Nephron progenitor cell (in vitro differentiated cells): Measurements from ENCODE around the gene LUZP1.
A peak's percentile ranks its signal among the peaks of the same experiment; 100 is the strongest.

Source experiments
- DNase-seq: peaks from one replicate; pipeline ENCODE4 v3.0.0; 2021
- H3K27ac Mint-ChIP-seq: 2 replicates; pipeline ENCODE4 v1.8.0; 2021; ENCODE audit warnings: mild to moderate bottlenecking, moderate library complexity, mixed read lengths
- H3K27me3 Mint-ChIP-seq: 2 replicates; pipeline ENCODE4 v1.8.0; 2021; ENCODE audit warnings: mild to moderate bottlenecking, low read depth, mixed read lengths; ENCODE audit not compliant: poor library complexity
- H3K36me3 Mint-ChIP-seq: 2 replicates; pipeline ENCODE4 v1.8.0; 2021; ENCODE audit warnings: low read depth, mixed read lengths
- H3K4me1 Mint-ChIP-seq: 2 replicates; pipeline ENCODE4 v1.8.0; 2021; ENCODE audit warnings: mixed read lengths
- H3K4me3 Mint-ChIP-seq: 2 replicates; pipeline ENCODE4 v1.8.0; 2021; ENCODE audit warnings: mild to moderate bottlenecking, moderate library complexity, mixed read lengths
- H3K9me3 Mint-ChIP-seq: 2 replicates; pipeline ENCODE4 v1.8.0; 2021; ENCODE audit warnings: mild to moderate bottlenecking, moderate library complexity, mixed read lengths
- TF ChIP-seq, protein P1 (sequence below): fragments of 200-600 bp; sonication (generic); IDR thresholded peaks from 2 replicates; pipeline ENCODE4 v1.5.0; 2021; ENCODE audit warnings: antibody characterized with exemption

Gene LUZP1

GRCh38 chr1:23167353-23168078, 1.1 kb downstream of the LUZP1 start:
- DNase-seq, result peak; percentile 75
- peak overlapping the region; percentile 97 for H3K4me3 Mint-ChIP-seq
- peak overlapping the region; percentile 87 for H3K27ac Mint-ChIP-seq
- TF ChIP-seq, protein P1, sequence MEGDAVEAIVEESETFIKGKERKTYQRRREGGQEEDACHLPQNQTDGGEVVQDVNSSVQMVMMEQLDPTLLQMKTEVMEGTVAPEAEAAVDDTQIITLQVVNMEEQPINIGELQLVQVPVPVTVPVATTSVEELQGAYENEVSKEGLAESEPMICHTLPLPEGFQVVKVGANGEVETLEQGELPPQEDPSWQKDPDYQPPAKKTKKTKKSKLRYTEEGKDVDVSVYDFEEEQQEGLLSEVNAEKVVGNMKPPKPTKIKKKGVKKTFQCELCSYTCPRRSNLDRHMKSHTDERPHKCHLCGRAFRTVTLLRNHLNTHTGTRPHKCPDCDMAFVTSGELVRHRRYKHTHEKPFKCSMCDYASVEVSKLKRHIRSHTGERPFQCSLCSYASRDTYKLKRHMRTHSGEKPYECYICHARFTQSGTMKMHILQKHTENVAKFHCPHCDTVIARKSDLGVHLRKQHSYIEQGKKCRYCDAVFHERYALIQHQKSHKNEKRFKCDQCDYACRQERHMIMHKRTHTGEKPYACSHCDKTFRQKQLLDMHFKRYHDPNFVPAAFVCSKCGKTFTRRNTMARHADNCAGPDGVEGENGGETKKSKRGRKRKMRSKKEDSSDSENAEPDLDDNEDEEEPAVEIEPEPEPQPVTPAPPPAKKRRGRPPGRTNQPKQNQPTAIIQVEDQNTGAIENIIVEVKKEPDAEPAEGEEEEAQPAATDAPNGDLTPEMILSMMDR, result no peak
- peaks cover 12% of the 10 kb centered on the region for H3K36me3 Mint-ChIP-seq
- no peaks in the 10 kb centered on the region for H3K9me3 Mint-ChIP-seq
- H3K4me1 Mint-ChIP-seq, result peaks cover 34% of the 10 kb centered on the region
- peaks cover 6% of the 10 kb centered on the region for H3K27me3 Mint-ChIP-seq

GRCh38 chr1:23166854-23167253, 1.8 kb downstream of the LUZP1 start:
- DNase-seq, result no peak
- H3K9me3 Mint-ChIP-seq, result no peaks in the 10 kb centered on the region
- H3K27me3 Mint-ChIP-seq, result peaks cover 6% of the 10 kb centered on the region
- H3K4me1 Mint-ChIP-seq, result peaks cover 34% of the 10 kb centered on the region
- peak overlapping the region; percentile 87 for H3K27ac Mint-ChIP-seq
- H3K36me3 Mint-ChIP-seq, result peaks cover 12% of the 10 kb centered on the region
- H3K4me3 Mint-ChIP-seq, result peak overlapping the region; percentile 97
- TF ChIP-seq, protein P1, result no peak

- Mint-ChIP-seq H3K4me3 (no peak overlapping the region), H3K9me3 (no peaks in the 10 kb centered on the region), H3K36me3 (peaks cover 16% of the 10 kb centered on the region), H3K27me3 (peaks cover 2% of the 10 kb centered on the region), H3K27ac (no peak overlapping the region), H3K4me1 (peaks cover 25% of the 10 kb centered on the region)
- no peak for DNase-seq
- TF ChIP-seq, protein P1, result no peak
These were observed 5.3 kb downstream of the LUZP1 start for GRCh38 chr1:23163395-23163794.

GRCh38 chr1:23159963-23160877, 8.4 kb downstream of the LUZP1 start:
- Mint-ChIP-seq H3K4me3 (no peak overlapping the region), H3K27me3 (peaks cover 2% of the 10 kb centered on the region), H3K27ac (no peak overlapping the region), H3K9me3 (no peaks in the 10 kb centered on the region), H3K36me3 (peaks cover 16% of the 10 kb centered on the region), H3K4me1 (peaks cover 5% of the 10 kb centered on the region)
- TF ChIP-seq, protein P1, result no peak
- DNase-seq, result no peak

- Mint-ChIP-seq H3K4me3 (no peak overlapping the region), H3K36me3 (peaks cover 21% of the 10 kb centered on the region), H3K4me1 (no peaks in the 10 kb centered on the region)
These were observed 11.7 kb downstream of the LUZP1 start for GRCh38 chr1:23156940-23157339.

More at GRCh38 chr1:23156940-23157339, 11.7 kb downstream of the LUZP1 start:
- Mint-ChIP-seq H3K27me3 (no peaks in the 10 kb centered on the region), H3K9me3 (peaks cover 3% of the 10 kb centered on the region), H3K27ac (no peak overlapping the region)
- TF ChIP-seq, protein P1, result no peak
- no peak for DNase-seq
